SU-DHL-6 (cell line): Measurements from ENCODE around the gene TNNI3K.

Source experiments
- H2AFZ ChIP-seq: fragments of 200-600 bp; sonication (generic); 2 replicates; pipeline ENCODE4 v1.6.1; 2014; ENCODE audit warnings: low read depth, mild to moderate bottlenecking, moderate library complexity, mixed read lengths, antibody characterized with exemption, low read length; ENCODE audit not compliant: severe bottlenecking
- H3F3A ChIP-seq: fragments of 200-600 bp; shearing (Covaris generic); 2 replicates; pipeline ENCODE4 v1.6.0; 2016; ENCODE audit warnings: antibody characterized with exemption, mild to moderate bottlenecking; ENCODE audit not compliant: insufficient read depth
- H3K27ac ChIP-seq: fragments of 200-600 bp; sonication (generic); 2 replicates; pipeline ENCODE4 v1.5.1; 2016; ENCODE audit warnings: low read depth, mild to moderate bottlenecking, low read length, moderate library complexity, mixed read lengths
- H3K27me3 ChIP-seq: fragments of 200-600 bp; sonication (generic), shearing (Covaris generic); 2 replicates; pipeline ENCODE4 v1.6.0; 2014; ENCODE audit warnings: mild to moderate bottlenecking, low read length
- H3K36me3 ChIP-seq: fragments of 200-600 bp; sonication (generic); 2 replicates; pipeline ENCODE4 v1.6.1; 2014; ENCODE audit warnings: mild to moderate bottlenecking, low read length, mixed read lengths
- H3K4me2 ChIP-seq: fragments of 300-600, 200-600 bp; shearing (Covaris generic), sonication (generic); 2 replicates; pipeline ENCODE4 v1.6.0; 2014; ENCODE audit warnings: low read length, low read depth, mild to moderate bottlenecking; ENCODE audit not compliant: poor library complexity, severe bottlenecking
- H3K4me3 ChIP-seq: fragments of 200-600 bp; sonication (generic); 2 replicates; pipeline ENCODE4 v1.5.1; 2014; ENCODE audit warnings: antibody characterized with exemption, low read length, mild to moderate bottlenecking, mixed read lengths; ENCODE audit not compliant: insufficient read depth, poor library complexity, severe bottlenecking
- H3K79me2 ChIP-seq: fragments of 200-600 bp; sonication (generic); 2 replicates; pipeline ENCODE4 v1.6.1; 2014; ENCODE audit warnings: mild to moderate bottlenecking, low read length, moderate library complexity; ENCODE audit not compliant: insufficient read depth
- H3K9ac ChIP-seq: fragments of 200-600 bp; sonication (generic); 2 replicates; pipeline ENCODE4 v1.7.0; 2014; ENCODE audit warnings: mild to moderate bottlenecking, low read length
- H3K9me2 ChIP-seq: fragments of 200-600 bp; sonication (generic); replicated peaks from 2 replicates; pipeline ENCODE4 v1.6.1; 2014; ENCODE audit warnings: low read length; ENCODE audit not compliant: insufficient read depth
- H3K9me3 ChIP-seq: fragments of 200-600 bp; sonication (generic); 2 replicates; pipeline ENCODE4 v1.6.1; 2014; ENCODE audit warnings: low read length, mixed read lengths; ENCODE audit not compliant: insufficient read depth
- H4K20me1 ChIP-seq: fragments of 200-600 bp; sonication (generic); 2 replicates; pipeline ENCODE4 v1.6.1; 2014; ENCODE audit warnings: low read depth, mild to moderate bottlenecking, antibody characterized with exemption, low read length, moderate library complexity, mixed read lengths
- EZH2phosphoT487 ChIP-seq: fragments of 200-600 bp; sonication (generic), shearing (Covaris generic); conservative IDR thresholded peaks from 2 replicates; pipeline ENCODE4 v1.6.1; 2018; ENCODE audit warnings: mild to moderate bottlenecking, antibody characterized with exemption, low read length, moderate library complexity, mixed read lengths
- TF ChIP-seq, protein P1 (sequence below): fragments of 200-600 bp; sonication (generic); IDR thresholded peaks from one replicate; pipeline ENCODE4 v1.5.1; 2017; ENCODE audit warnings: antibody characterized with exemption, mild to moderate bottlenecking, low read length, moderate library complexity; ENCODE audit not compliant: insufficient read depth, poor library complexity, severe bottlenecking

The TNNI3K gene

GRCh38 chr1:74362691-74363090, 127.5 kb downstream of the TNNI3K start:
- no peak overlapping the region for H3K4me2 ChIP-seq
- no peaks in the 10 kb centered on the region for H3K9me2 ChIP-seq
- H3K9me3 ChIP-seq = no peaks in the 10 kb centered on the region
- no peak overlapping the region for H3K4me3 ChIP-seq
- no peaks in the 10 kb centered on the region for H3K36me3 ChIP-seq
- no peak overlapping the region for H2AFZ ChIP-seq
- H3K9ac ChIP-seq = no peak overlapping the region
- H4K20me1 ChIP-seq = no peaks in the 10 kb centered on the region
- TF ChIP-seq EZH2phosphoT487 = no peak
- TF ChIP-seq, protein P1, sequence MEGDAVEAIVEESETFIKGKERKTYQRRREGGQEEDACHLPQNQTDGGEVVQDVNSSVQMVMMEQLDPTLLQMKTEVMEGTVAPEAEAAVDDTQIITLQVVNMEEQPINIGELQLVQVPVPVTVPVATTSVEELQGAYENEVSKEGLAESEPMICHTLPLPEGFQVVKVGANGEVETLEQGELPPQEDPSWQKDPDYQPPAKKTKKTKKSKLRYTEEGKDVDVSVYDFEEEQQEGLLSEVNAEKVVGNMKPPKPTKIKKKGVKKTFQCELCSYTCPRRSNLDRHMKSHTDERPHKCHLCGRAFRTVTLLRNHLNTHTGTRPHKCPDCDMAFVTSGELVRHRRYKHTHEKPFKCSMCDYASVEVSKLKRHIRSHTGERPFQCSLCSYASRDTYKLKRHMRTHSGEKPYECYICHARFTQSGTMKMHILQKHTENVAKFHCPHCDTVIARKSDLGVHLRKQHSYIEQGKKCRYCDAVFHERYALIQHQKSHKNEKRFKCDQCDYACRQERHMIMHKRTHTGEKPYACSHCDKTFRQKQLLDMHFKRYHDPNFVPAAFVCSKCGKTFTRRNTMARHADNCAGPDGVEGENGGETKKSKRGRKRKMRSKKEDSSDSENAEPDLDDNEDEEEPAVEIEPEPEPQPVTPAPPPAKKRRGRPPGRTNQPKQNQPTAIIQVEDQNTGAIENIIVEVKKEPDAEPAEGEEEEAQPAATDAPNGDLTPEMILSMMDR = no peak
- H3K27me3 ChIP-seq = no peaks in the 10 kb centered on the region
- no peak overlapping the region for H3K27ac ChIP-seq
- no peaks in the 10 kb centered on the region for H3K79me2 ChIP-seq
- no peaks in the 10 kb centered on the region for H3F3A ChIP-seq

DNA sequence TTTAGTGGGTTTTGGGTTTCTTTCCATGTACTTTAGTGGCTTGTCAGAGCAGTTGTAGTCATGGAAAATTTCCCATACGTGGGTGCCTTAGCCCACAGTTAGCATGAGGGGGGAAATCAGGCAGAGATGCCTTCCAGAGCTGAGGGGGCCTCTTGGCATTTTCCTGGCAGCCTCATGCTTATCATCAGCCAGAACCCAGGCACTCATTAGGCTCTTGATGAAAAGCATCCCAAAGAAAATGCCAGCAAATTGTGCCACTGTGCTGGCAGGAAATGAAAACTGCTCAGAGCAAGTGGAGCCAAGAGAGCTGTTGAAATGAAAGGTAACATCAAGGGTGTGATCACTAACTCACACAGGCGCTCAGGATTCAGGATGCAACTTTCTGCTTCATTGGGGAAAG, 128.0 kb downstream of the TNNI3K start:
- H3K9me2 ChIP-seq = no peaks in the 10 kb centered on the region

GRCh38 chr1:74367175-74367813, 132.1 kb downstream of the TNNI3K start:
- Histone ChIP-seq H3K9me2 (no peaks in the 10 kb centered on the region), H3K9me3 (no peaks in the 10 kb centered on the region), H3F3A (no peaks in the 10 kb centered on the region), H4K20me1 (no peaks in the 10 kb centered on the region), H3K4me2 (no peak overlapping the region), H2AFZ (no peak overlapping the region), H3K27me3 (no peaks in the 10 kb centered on the region), H3K27ac (no peak overlapping the region), H3K79me2 (no peaks in the 10 kb centered on the region), H3K9ac (no peak overlapping the region), H3K4me3 (no peak overlapping the region), H3K36me3 (no peaks in the 10 kb centered on the region)
- no peak for TF ChIP-seq EZH2phosphoT487
- TF ChIP-seq, protein P1 = no peak

More for the DNA sequence above, 128.0 kb downstream of the TNNI3K start:
- Histone ChIP-seq H2AFZ (no peak overlapping the region), H4K20me1 (no peaks in the 10 kb centered on the region), H3K9ac (no peak overlapping the region), H3K27ac (no peak overlapping the region), H3K36me3 (no peaks in the 10 kb centered on the region), H3F3A (no peaks in the 10 kb centered on the region), H3K9me3 (no peaks in the 10 kb centered on the region), H3K79me2 (no peaks in the 10 kb centered on the region), H3K4me3 (no peak overlapping the region), H3K27me3 (no peaks in the 10 kb centered on the region), H3K4me2 (no peak overlapping the region)
- TF ChIP-seq, protein P1 = no peak
- TF ChIP-seq EZH2phosphoT487 = no peak
